ENCODE results near the gene COG2. TPM values are rescaled to one million over a fixed set of nuclear protein-coding genes. Genes with fewer than 3 reads are reported as not detected.
"Not testable (repeated sequence)": the region's sequence is repeated elsewhere in the genome, so short reads cannot be mapped to it uniquely, and the experiment has no call there.

COG2 gene
- total and polyA plus RNA-seq, 5 experiments from 2014 or later, result 30.4 to 50.2 (median 40.4) TPM

- Mint-ChIP-seq H3K4me1 (no peaks in the 10 kb centered on the region), H3K4me3 (no peak overlapping the region), H3K27ac (no peak overlapping the region), H3K9me3 (peaks cover 0 to 26% (median 9%) of the 10 kb centered on the region in 9 donors), H3K36me3 (peaks cover 0 to 11% (median 0%) of the 10 kb centered on the region in 3 donors), H3K27me3 (peaks cover 8 to 30% (median 17%) of the 10 kb centered on the region in 5 donors)
- DNase-seq, result no peak
- no peak for ATAC-seq
- POLR2A ChIA-PET, result no interaction called here
Observed at GRCh38 chr1:230717251-230717650, 75.0 kb downstream of the COG2 start.

GRCh38 chr1:230721849-230722522, 79.7 kb downstream of the COG2 start:
- H3K36me3 Mint-ChIP-seq, H3K4me1 Mint-ChIP-seq, H3K4me3 Mint-ChIP-seq, ATAC-seq, H3K27ac Mint-ChIP-seq, POLR2A ChIA-PET, DNase-seq: not testable (repeated sequence)
- peaks cover 0 to 21% (median 5%) of the 10 kb centered on the region in 9 donors for H3K9me3 Mint-ChIP-seq
- H3K27me3 Mint-ChIP-seq, result peaks cover 0 to 11% (median 9%) of the 10 kb centered on the region in 5 donors

GRCh38 chr1:230725256-230726012, 83.2 kb downstream of the COG2 start:
- peaks cover 0 to 10% (median 0%) of the 10 kb centered on the region in 3 donors for H3K36me3 Mint-ChIP-seq
- no peak for DNase-seq
- H3K9me3 Mint-ChIP-seq, result peaks cover 0 to 26% (median 6%) of the 10 kb centered on the region in 9 donors
- POLR2A ChIA-PET, result no interaction called here
- H3K27ac Mint-ChIP-seq, result no peak overlapping the region
- ATAC-seq, result no peak
- H3K4me1 Mint-ChIP-seq, result no peaks in the 10 kb centered on the region
- H3K4me3 Mint-ChIP-seq, result no peak overlapping the region
- peaks cover 0 to 17% (median 12%) of the 10 kb centered on the region in 5 donors for H3K27me3 Mint-ChIP-seq

GRCh38 chr1:230728710-230729392, 86.6 kb downstream of the COG2 start:
- Mint-ChIP-seq H3K9me3 (peaks cover 0 to 15% (median 0%) of the 10 kb centered on the region in 9 donors), H3K4me1 (no peaks in the 10 kb centered on the region), H3K4me3 (no peak overlapping the region), H3K27ac (no peak overlapping the region), H3K27me3 (peaks cover 0 to 19% (median 7%) of the 10 kb centered on the region in 5 donors), H3K36me3 (peaks cover 0 to 4% (median 0%) of the 10 kb centered on the region in 3 donors)
- POLR2A ChIA-PET, result no interaction called here
- ATAC-seq (no peak), DNase-seq (no peak)

- ATAC-seq, result no peak
- H3K36me3 Mint-ChIP-seq, result peaks cover 0 to 4% (median 0%) of the 10 kb centered on the region in 3 donors
- H3K9me3 Mint-ChIP-seq, result peaks cover 0 to 15% (median 0%) of the 10 kb centered on the region in 9 donors
- POLR2A ChIA-PET, result no interaction called here
- DNase-seq, result no peak
- no peak overlapping the region for H3K4me3 Mint-ChIP-seq
- no peak overlapping the region for H3K27ac Mint-ChIP-seq
- no peaks in the 10 kb centered on the region for H3K4me1 Mint-ChIP-seq
- peaks cover 7 to 24% (median 10%) of the 10 kb centered on the region in 5 donors for H3K27me3 Mint-ChIP-seq
Observed at GRCh38 chr1:230730977-230731376, 88.7 kb downstream of the COG2 start.

GRCh38 chr1:230735447-230735846, 93.2 kb downstream of the COG2 start:
- Mint-ChIP-seq H3K4me3 (no peak overlapping the region), H3K36me3 (peaks cover 0 to 8% (median 0%) of the 10 kb centered on the region in 3 donors), H3K27ac (no peak overlapping the region), H3K4me1 (no peaks in the 10 kb centered on the region), H3K9me3 (peaks cover 0 to 9% (median 1%) of the 10 kb centered on the region in 9 donors), H3K27me3 (peaks cover 11 to 48% (median 20%) of the 10 kb centered on the region in 5 donors)
- POLR2A ChIA-PET, result no interaction called here
- ATAC-seq, result no peak
- no peak for DNase-seq

GRCh38 chr1:230737622-230738262, 95.5 kb downstream of the COG2 start:
- peaks cover 0 to 8% (median 0%) of the 10 kb centered on the region in 3 donors for H3K36me3 Mint-ChIP-seq
- H3K4me1 Mint-ChIP-seq, result no peaks in the 10 kb centered on the region
- ATAC-seq (no peak), DNase-seq (no peak)
- H3K9me3 Mint-ChIP-seq, result peaks cover 0 to 9% (median 0%) of the 10 kb centered on the region in 9 donors
- no peak overlapping the region for H3K27ac Mint-ChIP-seq
- peaks cover 14 to 52% (median 25%) of the 10 kb centered on the region in 5 donors for H3K27me3 Mint-ChIP-seq
- H3K4me3 Mint-ChIP-seq, result no peak overlapping the region
- POLR2A ChIA-PET, result no interaction called here

GRCh38 chr1:230739564-230740290, 97.4 kb downstream of the COG2 start:
- ATAC-seq, result no peak
- POLR2A ChIA-PET, result no interaction called here
- no peaks in the 10 kb centered on the region for H3K4me1 Mint-ChIP-seq

More at GRCh38 chr1:230739564-230740290, 97.4 kb downstream of the COG2 start:
- Mint-ChIP-seq H3K36me3 (peaks cover 0 to 8% (median 0%) of the 10 kb centered on the region in 3 donors), H3K27me3 (peaks cover 14 to 52% (median 26%) of the 10 kb centered on the region in 5 donors), H3K27ac (peak overlapping the region in 1 of 10 donors; percentile 47), H3K4me3 (no peak overlapping the region), H3K9me3 (peaks cover 0 to 9% (median 0%) of the 10 kb centered on the region in 9 donors)
- no peak for DNase-seq

Other genes with a start within 250 kb of the COG2 start
- not detected for gene PGBD5, start 216.1 kb upstream of the COG2 start, total RNA-seq
- not detected for gene PGBD5, start 216.1 kb upstream of the COG2 start, polyA plus RNA-seq
- gene AGT, start 71.6 kb downstream of the COG2 start, total RNA-seq, result not detected
- not detected for gene AGT, start 71.6 kb downstream of the COG2 start, polyA plus RNA-seq
- gene CAPN9, start 104.9 kb downstream of the COG2 start, total RNA-seq, result not detected
- gene CAPN9, start 104.9 kb downstream of the COG2 start, polyA plus RNA-seq, result not detected
- 1 to 10 TPM; 8.1 to 8.9 TPM for gene C1orf198, start 226.0 kb downstream of the COG2 start, total RNA-seq
- gene C1orf198, start 226.0 kb downstream of the COG2 start, polyA plus RNA-seq, result 1 to 10 TPM; 5.5 to 7.0 (median 5.9) TPM

Measured in naive thymus-derived CD8-positive, alpha-beta T cell (primary cell).